SH-SY5Y (cell line): ENCODE data around the gene SIX2.

Source experiments
- GATA2 ChIP-seq: IDR thresholded peaks from 2 replicates; pipeline ENCODE4 v1.6.1; 2011; ENCODE audit warnings: mild to moderate bottlenecking, low read depth, low read length
- GATA3 ChIP-seq: IDR thresholded peaks from 2 replicates; pipeline ENCODE4 v1.6.1; 2011; ENCODE audit warnings: low read depth, mild to moderate bottlenecking, low read length, moderate library complexity

DNA sequence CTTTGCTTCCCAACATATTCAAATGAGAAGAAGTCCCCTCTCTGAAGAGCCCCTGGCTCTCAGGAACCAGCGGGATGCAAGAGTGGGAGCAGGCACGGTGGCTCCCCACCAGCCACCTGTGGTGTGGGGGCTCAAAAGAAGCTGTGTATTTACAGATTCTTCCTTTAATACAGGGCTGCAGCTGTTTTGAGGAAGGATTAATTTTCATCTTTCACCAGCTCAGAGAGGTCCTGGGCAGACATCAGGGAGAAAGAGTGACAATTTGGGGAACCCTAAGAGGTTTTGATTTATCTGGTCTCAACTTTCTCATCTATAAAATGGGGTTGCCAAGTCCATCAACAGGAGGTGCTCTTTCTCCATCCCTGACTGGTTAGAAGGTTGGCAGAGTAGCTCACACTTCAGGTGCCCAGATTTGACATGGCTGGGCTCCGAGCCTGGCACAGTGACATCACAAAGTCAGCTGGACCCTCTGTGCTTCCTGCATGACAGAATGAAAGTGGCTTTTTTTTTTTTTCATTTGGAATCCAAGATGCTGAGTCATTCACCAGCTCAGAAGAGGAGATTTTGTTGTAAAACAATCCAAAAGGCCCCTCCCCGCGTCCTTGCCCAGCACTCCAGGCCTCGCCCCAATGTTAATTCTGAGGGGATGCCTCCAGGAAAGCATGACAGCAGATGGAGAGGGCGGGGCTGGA lies 15.5 kb upstream of the SIX2 start:
- TF ChIP-seq GATA2 (no peak), GATA3 (no peak)
